H1 (cell line): ENCODE data around the gene ZBTB46. TPM values are rescaled to one million over a fixed set of nuclear protein-coding genes. Genes with fewer than 3 reads are reported as not detected.

Source experiments
- BRCA1 ChIP-seq: IDR thresholded peaks from 2 replicates; pipeline ENCODE4 v1.6.1; 2012; ENCODE audit warnings: low read depth, low read length, improper control_type of control experiment
- CBX5 ChIP-seq: fragments of 300-800, 300-1000 bp; sonication (generic); IDR thresholded peaks from 2 replicates; pipeline ENCODE4 v1.7.1; 2016; ENCODE audit warnings: antibody characterized with exemption, low read length, low read depth
- CTCF ChIP-seq, 3 experiments: IDR thresholded peaks; 1 replicate in 2 of 3; 2 replicates in 1 of 3; pipeline versions ENCODE4 v1.5.1 to v1.6.1; 2011; ENCODE audit warnings: low read length in 3 of 3, mild to moderate bottlenecking in 3 of 3, inconsistent platforms in 2 of 3, low read depth in 1 of 3, moderate library complexity in 1 of 3; ENCODE audit not compliant: insufficient read depth in 1 of 3; ENCODE audit errors: control extremely low read depth in 1 of 3
- E2F6 ChIP-seq: IDR thresholded peaks from 2 replicates; pipeline ENCODE4 v1.6.1; 2012; ENCODE audit warnings: inconsistent platforms
- EGR1 ChIP-seq: IDR thresholded peaks from 2 replicates; pipeline ENCODE4 v1.6.1; 2011; ENCODE audit warnings: low read depth, low read length, borderline replicate concordance
- EZH2 ChIP-seq: fragments of 200-600 bp; sonication (generic); IDR thresholded peaks from 2 replicates; pipeline ENCODE4 v1.7.1; 2012; ENCODE audit warnings: low read depth, mild to moderate bottlenecking, moderate library complexity, low read length, inconsistent platforms; ENCODE audit not compliant: severe bottlenecking
- GABPA ChIP-seq: IDR thresholded peaks from 2 replicates; pipeline ENCODE4 v1.6.1; 2011; ENCODE audit warnings: mild to moderate bottlenecking, low read length, moderate library complexity, borderline replicate concordance; ENCODE audit not compliant: insufficient read depth
- JUN ChIP-seq: IDR thresholded peaks from 2 replicates; pipeline ENCODE4 v1.6.1; 2011; ENCODE audit warnings: low read depth, mild to moderate bottlenecking, improper control_type of control experiment, low read length
- KDM1A ChIP-seq: fragments of 200-600, 300-600 bp; sonication (generic); IDR thresholded peaks from 2 replicates; pipeline ENCODE4 v1.7.1; 2016; ENCODE audit warnings: mild to moderate bottlenecking, low read length, borderline replicate concordance
- KDM4A ChIP-seq: IDR thresholded peaks from one replicate; pipeline ENCODE4 v1.7.1; 2012; ENCODE audit warnings: low read depth, mild to moderate bottlenecking, moderate library complexity, low read length, inconsistent platforms; ENCODE audit not compliant: severe bottlenecking
- KDM5A ChIP-seq: fragments of 200-600 bp; IDR thresholded peaks from 2 replicates; pipeline ENCODE4 v1.7.1; 2012; ENCODE audit warnings: mild to moderate bottlenecking, low read length, inconsistent platforms, mixed read lengths
- NRF1 ChIP-seq: IDR thresholded peaks from 2 replicates; pipeline ENCODE4 v1.6.1; 2011; ENCODE audit warnings: mild to moderate bottlenecking, low read depth, low read length, improper control_type of control experiment
- POLR2AphosphoS5 ChIP-seq: IDR thresholded peaks from 2 replicates; pipeline ENCODE4 v1.6.1; 2011; ENCODE audit warnings: low read depth, low read length
- RBBP5 ChIP-seq: IDR thresholded peaks from 2 replicates; pipeline ENCODE4 v1.7.1; 2012; ENCODE audit warnings: low read depth, mild to moderate bottlenecking, inconsistent platforms, low read length, moderate library complexity, borderline replicate concordance
- SIN3A ChIP-seq, 2 experiments: IDR thresholded peaks in 1 of 2; conservative IDR thresholded peaks in 1 of 2; 2 replicates each; pipeline ENCODE4 v1.6.1; 2011 to 2012; ENCODE audit warnings: low read length in 2 of 2, improper control_type of control experiment in 1 of 2, low read depth in 1 of 2, mild to moderate bottlenecking in 1 of 2
- SIRT6 ChIP-seq: IDR thresholded peaks from one replicate; pipeline ENCODE4 v1.7.1; 2012; ENCODE audit warnings: low read length, inconsistent platforms
- SUZ12 ChIP-seq: fragments of 200-600 bp; sonication (generic); IDR thresholded peaks from 2 replicates; pipeline ENCODE4 v1.6.1; 2012; ENCODE audit warnings: mild to moderate bottlenecking, inconsistent platforms, low read length, moderate library complexity, mixed read lengths
- TAF1 ChIP-seq: IDR thresholded peaks from 2 replicates; pipeline ENCODE4 v1.6.1; 2011; ENCODE audit warnings: mild to moderate bottlenecking, low read depth, low read length
- TAF7 ChIP-seq: optimal IDR thresholded peaks from 2 replicates; pipeline ENCODE3; 2011; ENCODE audit warnings: low read depth, mild to moderate bottlenecking, inconsistent platforms, low read length, moderate library complexity, borderline replicate concordance
- TEAD4 ChIP-seq: IDR thresholded peaks from 2 replicates; pipeline ENCODE4 v1.6.1; 2012; ENCODE audit warnings: low read depth, low read length, inconsistent platforms, mixed read lengths
- ZNF274 ChIP-seq: IDR thresholded peaks from 2 replicates; pipeline ENCODE4 v1.7.0; 2012; ENCODE audit warnings: low read length, borderline replicate concordance; ENCODE audit errors: extremely low read depth
- polyA plus RNA-seq, 7 experiments: library from polyadenylated mRNA; depleted of rRNA in 3 of 7; stranded (reverse) in 5 of 7; unstranded in 2 of 7; fragments of >200 nt in 5 of 7; fragments of 200-250 nt in 2 of 7; gene quantifications; 1 replicate in 5 of 7; 2 replicates in 1 of 7; 4 replicates in 1 of 7; pipeline versions ENCODE4 v1.2.1 to v1.2.3, GENCODE V29; 2011 to 2013; ENCODE audit warnings: missing spikeins in 2 of 7, mixed read lengths in 2 of 7
- total RNA-seq: library from RNA; stranded (reverse); fragmentation: NEBNext Ultra II Directional; extraction: Animal tissue kit (Norgen Biotek cat#: 25700); gene quantifications from 2 replicates; pipeline ENCODE4 v1.2.1, GENCODE V29; 2021

Gene ZBTB46
- total and polyA plus RNA-seq, 2 of the 8 experiments (the other 6 are each of a cell fraction or from before 2014, with no cell fraction given), result 6.4 to 22.4 TPM

- TF ChIP-seq CTCF (IDR thresholded peaks at IDR 0.05; ENCODE audit: control extremely low read depth in 1 of 3, insufficient read depth in 1 of 3, low read depth in 1 of 3, low read length in 3 of 3), result no peak
- peak; percentile 42 to 90; a peak in 2 of 4 replicates for TF ChIP-seq SIN3A (conservative IDR thresholded peaks at IDR 0.05 in 1 of 2, IDR thresholded peaks at IDR 0.05 in 1 of 2; ENCODE audit: low read depth in 1 of 2, low read length in 2 of 2)
- TF ChIP-seq KDM1A, result no peak
- TF ChIP-seq ZNF274, result no peak
- TF ChIP-seq TAF1, result no peak
- no peak for TF ChIP-seq SUZ12
- no peak for TF ChIP-seq NRF1
- TF ChIP-seq JUN, result no peak
- no peak for TF ChIP-seq KDM5A
- no peak for TF ChIP-seq POLR2AphosphoS5
- TF ChIP-seq RBBP5, result no peak
- TF ChIP-seq CBX5, result no peak
- TF ChIP-seq GABPA, result no peak
- TF ChIP-seq BRCA1, result no peak
- peak; percentile 13 for TF ChIP-seq KDM4A
- TF ChIP-seq E2F6, result no peak
- TF ChIP-seq EZH2, result peak; percentile 14
- TF ChIP-seq TEAD4, result no peak
- peak; percentile 13; the same call in 1 of the 2 replicates for TF ChIP-seq EGR1
- no peak for TF ChIP-seq SIRT6
- TF ChIP-seq TAF7, result no peak
Observed at GRCh38 chr20:63829945-63830835, 874 bp downstream of the ZBTB46 start (continued).
